Measurements from ENCODE around the gene NT5DC1.

DNA sequence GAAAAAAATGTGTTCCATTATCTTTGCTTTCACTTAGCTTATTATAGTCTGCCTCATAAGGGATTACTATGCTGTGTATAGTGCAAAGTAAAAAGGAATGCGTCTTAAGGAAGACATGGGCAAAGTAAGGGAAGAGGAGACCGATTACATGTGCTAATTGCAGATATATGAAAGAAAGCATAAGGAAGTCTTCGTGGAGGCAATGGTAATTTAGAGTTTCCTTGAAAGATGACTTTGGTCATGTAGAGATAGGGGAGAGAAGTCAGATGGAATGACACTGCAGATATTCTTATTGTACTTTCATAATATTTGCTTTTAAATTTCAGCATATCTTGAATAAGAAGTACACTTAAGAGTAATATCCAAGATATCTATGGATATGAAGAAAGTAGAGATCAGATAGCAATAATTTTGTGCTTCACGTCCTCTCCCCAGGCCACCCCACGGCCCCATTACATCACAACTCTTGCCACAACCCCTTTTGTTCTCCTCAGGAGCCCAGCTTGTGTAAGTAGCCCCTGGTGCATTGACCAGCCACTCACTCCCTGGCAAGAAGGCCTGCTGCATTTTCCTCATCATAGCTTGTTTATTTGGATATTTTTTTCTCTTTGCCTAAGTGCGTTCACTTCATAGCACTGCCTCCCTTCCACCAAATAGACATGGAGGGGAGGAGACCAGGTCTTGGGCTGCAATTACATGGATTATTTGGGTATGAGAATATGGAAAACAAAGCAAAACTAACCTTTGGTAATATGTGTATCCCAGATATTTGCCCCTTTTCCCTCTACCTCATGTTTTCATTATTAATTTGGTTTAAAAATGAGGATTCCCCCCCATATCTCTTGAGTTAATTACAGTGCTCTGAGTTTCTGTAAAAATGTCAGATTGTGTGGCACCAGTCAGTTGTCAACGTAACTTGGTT, 56.0 kb downstream of the NT5DC1 start:
- TF ChIP-seq, protein P1, sequence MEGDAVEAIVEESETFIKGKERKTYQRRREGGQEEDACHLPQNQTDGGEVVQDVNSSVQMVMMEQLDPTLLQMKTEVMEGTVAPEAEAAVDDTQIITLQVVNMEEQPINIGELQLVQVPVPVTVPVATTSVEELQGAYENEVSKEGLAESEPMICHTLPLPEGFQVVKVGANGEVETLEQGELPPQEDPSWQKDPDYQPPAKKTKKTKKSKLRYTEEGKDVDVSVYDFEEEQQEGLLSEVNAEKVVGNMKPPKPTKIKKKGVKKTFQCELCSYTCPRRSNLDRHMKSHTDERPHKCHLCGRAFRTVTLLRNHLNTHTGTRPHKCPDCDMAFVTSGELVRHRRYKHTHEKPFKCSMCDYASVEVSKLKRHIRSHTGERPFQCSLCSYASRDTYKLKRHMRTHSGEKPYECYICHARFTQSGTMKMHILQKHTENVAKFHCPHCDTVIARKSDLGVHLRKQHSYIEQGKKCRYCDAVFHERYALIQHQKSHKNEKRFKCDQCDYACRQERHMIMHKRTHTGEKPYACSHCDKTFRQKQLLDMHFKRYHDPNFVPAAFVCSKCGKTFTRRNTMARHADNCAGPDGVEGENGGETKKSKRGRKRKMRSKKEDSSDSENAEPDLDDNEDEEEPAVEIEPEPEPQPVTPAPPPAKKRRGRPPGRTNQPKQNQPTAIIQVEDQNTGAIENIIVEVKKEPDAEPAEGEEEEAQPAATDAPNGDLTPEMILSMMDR (conservative IDR thresholded peaks at IDR 0.05 in 1 of 2, IDR thresholded peaks at IDR 0.05 in 1 of 2; ENCODE audit: extremely low read depth in 1 of 2, insufficient read depth in 1 of 2, low read depth in 1 of 2, low read length in 2 of 2) = no peak
- no peak for TF ChIP-seq EZH2 (IDR thresholded peaks at IDR 0.05; ENCODE audit: borderline replicate concordance, low read length)

Data from mammary epithelial cell (primary cell).